Activated naive CD4-positive, alpha-beta T cell treated with Interleukin-2 at 50 U/mL for 16 hours (primary cell): ENCODE data around the gene NDUFA3.
"Not testable (repeated sequence)": the region's sequence is repeated elsewhere in the genome, so short reads cannot be mapped to it uniquely, and the experiment has no call there.

Experiments
- DNase-seq: peaks from one replicate; pipeline ENCODE4 v3.0.0-alpha.2; 2020

NDUFA3 gene

GRCh38 chr19:54102421-54103169 is at the start of gene NDUFA3:
TSS of gene NDUFA3 (plus strand) at chr19:54102855. CDS start at chr19:54102879, 24 bp downstream.
- DNase-seq: peak; percentile 98

DNA sequence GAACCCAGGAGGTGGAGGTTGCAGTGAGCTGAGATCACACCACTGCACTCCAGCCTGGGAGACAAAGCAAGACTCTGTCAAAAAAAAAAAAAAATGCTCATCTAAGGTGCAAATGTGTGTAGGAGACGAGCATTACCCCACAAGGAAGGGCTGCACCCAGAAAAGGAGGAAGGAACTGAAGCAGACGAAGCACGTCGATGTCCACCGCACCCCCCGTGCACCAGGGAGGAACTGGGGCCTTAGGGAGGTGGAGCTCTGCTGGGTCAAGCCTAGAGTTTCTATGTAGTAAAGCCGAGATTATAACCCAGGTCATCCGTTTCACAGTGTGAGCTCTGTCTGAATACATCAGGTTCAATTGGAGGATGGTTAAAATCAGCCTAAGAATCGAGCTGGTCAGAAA is 40.0 kb upstream of the NDUFA3 start:
- DNase-seq: no peak

GRCh38 chr19:54063350-54064116 is 39.1 kb upstream of the NDUFA3 start, which contains the start of gene VSTM1:
TSS of gene VSTM1 (minus strand) at chr19:54063897. CDS start at chr19:54063777, 120 bp downstream.
- DNase-seq: no peak

DNA sequence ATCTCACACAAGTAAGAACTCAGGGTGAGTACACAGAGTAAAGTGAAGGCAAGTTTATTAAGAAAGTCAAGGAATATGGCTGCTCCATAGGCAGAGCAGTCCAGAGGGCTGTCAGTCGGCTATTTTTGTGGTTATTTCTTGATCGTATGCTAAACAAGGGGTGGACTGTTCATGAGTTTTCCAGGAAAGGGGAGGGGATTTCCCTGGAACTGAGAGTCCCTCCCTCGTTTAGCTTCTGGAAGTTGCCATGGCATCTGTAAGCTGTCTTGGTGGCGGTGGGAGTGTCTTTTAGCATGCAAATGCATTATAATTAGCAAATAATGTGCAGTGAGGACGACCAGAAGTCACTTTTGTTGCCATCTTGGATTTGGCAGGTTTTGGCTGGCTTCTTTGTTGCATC is 33.2 kb upstream of the NDUFA3 start:
- no peak for DNase-seq

GRCh38 chr19:54073829-54074228 is 28.8 kb upstream of the NDUFA3 start:
- DNase-seq: no peak

GRCh38 chr19:54074851-54075250 is 27.8 kb upstream of the NDUFA3 start:
- no peak for DNase-seq

DNA sequence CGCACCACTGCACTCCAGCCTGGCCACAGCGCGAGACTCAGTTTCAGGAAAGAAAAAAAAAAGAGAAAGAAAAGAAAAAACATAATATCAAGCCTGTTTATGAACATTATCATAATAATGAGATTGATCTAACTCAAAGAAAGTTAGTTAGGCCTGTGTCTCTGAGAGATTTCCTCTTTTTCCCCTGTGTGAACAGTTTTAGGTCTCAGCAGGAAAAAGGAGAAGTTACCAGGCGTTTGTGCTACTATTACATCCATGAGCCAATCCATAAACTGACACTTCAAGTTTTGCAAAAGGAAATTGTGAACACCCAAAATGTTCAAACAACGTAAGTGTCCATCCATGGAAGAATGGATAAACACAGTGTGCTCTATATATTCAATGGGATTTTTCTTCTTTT is 25.3 kb upstream of the NDUFA3 start:
- no peak for DNase-seq

- no peak for DNase-seq
Observed at GRCh38 chr19:54081032-54081431, 21.6 kb upstream of the NDUFA3 start, which contains the start of gene TARM1. TSS of gene TARM1 (minus strand) at chr19:54081365. CDS start at chr19:54081340, 25 bp downstream.

GRCh38 chr19:54084410-54084809 is 18.2 kb upstream of the NDUFA3 start:
- no peak for DNase-seq

DNA sequence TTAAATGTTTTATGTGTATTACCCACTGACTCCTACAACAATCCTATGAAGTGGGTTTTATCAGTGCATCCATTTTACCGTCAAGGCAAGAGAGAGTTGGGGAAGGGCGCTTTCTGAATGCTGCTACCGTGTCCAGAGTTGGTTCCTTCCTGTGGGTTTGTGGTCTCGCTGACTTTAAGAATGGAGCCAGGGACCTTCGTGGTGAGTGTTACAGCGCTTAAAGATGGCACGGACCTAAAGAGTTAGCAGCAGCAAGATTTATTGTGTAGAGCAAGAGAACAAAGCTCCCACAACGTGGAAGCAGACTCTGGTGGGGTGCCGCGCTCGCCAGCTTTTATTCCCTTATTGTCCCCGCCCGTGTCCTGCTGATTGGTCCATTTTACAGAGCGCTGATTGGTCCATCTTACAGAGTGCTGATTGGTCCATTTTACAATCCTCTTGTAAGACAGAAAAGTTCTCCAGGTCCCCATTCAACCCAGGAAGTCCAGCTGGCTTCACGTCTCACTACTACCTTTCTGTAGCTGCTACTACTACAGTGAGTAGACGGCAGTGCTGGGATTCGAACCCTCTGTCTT is 8.1 kb upstream of the NDUFA3 start:
- no peak for DNase-seq

DNA sequence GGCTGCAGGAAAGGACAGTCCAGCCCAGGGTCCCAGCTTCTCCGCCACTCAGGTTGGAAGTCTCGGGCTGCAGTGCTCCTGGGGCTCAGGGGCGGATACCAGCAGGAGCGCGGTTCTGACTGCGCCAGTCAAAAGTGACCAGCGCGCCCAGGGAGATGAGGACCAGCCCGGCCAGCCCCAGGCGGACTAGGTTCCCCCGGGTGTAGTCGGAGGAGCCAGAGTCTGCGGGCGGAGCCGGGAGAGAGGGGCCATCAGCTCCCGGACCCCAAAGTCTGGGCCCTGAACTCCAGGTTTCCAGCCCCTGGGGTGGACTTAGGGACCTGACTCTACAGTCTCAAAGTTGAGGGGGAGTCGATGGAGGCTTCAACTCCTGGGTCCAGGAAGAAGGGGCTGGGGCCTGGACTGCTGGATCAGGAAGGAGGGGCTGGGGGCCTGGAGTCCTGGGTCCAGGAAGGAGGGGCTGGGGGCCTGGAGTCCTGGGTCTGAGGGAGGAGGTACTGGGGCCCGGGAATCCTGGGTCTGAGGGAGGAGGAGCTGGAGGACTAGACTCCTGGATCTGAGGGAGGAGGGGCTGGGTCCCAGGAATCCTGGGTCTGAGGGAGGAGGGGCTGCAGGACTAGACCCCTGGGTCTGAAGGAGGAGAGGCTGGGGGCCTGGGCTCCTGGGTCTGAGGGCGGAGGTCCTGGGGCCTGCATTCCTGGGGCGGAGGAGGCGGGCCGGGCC is 7.4 kb upstream of the NDUFA3 start:
- no peak for DNase-seq

- DNase-seq: peak; percentile 64
Observed at GRCh38 chr19:54095859-54096616, 6.6 kb upstream of the NDUFA3 start.

GRCh38 chr19:54096617-54097106 is 6.0 kb upstream of the NDUFA3 start:
- no peak for DNase-seq

DNA sequence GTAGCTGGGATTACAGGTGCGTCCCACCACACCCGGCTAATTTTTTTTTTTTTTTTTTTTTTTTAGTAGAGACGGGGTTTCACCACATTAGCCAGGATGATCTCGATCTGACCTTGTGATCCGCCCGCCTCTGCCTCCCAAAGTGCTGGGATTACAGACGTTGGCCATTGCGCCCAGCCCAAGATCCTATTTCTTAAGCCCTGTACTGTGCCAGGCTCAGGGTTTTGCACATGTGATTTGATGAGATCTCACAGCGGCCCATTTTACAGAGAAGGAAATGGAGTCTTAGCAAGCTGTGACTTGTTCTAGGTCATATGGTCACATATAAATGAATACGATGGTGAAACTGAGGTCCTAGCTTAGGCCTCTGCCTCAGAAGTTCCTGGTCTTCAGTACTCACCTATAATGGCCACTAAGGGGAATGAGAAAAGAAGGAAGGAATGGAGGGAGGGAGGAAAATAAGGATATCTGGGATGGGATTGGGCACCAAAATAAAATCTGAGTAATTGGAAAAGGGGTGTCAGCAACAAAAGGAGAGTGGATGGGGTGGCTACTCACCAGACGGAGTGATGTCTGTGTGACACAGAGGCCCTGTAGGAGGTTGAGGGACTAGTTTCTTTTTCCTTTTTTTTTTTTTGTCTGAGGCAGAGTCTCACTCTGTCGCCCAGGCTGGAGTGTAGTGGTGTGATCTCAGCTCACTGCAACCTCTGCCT is 3.3 kb upstream of the NDUFA3 start:
- no peak for DNase-seq

GRCh38 chr19:54099903-54100255 is 2.8 kb upstream of the NDUFA3 start:
- DNase-seq: not testable (repeated sequence)

DNA sequence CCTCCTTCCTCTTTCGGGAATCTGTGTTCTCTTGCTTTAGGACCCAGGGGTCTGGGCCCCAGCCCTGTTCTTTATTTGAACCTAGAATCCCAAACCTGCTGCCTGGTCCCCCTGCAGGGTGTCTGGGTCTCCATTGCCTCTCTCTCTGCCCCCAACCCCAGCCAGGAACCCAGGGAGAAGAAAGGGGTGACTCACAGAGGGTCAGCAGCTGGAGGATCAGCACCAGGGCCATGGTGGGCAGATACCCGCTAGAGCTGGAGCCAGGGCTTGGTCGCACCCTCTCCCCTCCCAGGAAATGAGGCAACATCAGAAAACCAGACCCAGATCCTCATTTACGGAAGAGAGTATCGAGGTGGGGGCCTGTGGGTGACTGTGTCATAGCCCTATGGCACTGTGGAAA is 2.1 kb upstream of the NDUFA3 start, which contains the start of gene OSCAR:
OSCAR (minus strand) TSS at position 243 of the 400 bp plus-strand sequence; CDS start at position 232, 11 bp downstream.
- no peak for DNase-seq

DNA sequence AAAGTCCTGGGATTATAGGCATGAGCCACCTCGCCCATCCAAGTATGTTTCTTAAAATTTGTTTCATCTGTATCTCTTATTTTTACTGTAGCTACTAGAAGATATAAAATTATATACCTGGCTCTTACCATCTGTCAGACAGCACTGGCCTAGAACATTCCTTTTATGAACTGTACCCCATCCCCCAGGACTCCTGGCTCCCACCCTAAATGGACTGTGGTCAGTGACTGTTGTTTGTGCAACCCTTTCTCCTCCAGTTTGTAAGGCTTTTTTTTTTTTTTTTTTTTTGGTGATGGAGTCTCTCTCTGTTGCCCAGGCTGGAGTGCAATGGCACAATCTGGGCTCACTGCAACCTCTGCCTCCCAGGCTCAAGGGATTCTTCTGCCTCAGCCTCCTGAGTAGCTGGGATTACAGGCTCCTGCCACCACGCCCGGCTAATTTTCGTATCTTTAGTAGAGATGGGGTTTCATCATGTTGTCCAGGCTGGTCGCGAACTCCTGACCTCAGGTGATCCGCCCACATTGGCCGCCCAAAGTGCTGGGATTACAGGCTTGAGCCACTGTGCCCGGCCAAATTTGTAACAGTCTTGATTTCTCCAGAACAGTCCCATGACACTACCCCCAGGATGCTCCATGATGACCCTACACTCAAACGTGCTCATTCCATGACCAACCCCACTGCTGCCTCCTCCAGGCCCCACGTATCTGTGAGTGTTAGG is 2.5 kb downstream of the NDUFA3 start:
- no peak for DNase-seq

DNA sequence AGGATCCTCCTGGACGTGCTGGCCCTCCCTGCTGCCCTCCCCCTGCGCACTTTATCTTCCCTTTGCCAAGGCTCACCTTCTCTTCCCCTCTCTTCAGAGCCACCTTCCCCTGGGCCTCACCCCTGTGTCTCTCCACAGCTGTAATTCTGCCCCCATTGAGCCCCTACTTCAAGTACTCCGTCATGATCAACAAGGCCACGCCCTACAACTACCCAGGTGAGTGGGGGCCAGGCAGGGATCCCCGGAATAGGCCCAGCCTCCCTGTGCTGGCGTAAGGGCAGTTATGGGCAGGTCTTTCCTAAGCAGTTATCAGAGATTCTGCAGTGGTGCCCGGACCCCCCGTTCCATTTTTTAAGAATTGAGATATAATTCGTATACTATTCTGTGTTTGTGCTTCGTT is 3.1 kb downstream of the NDUFA3 start:
- no peak for DNase-seq

DNA sequence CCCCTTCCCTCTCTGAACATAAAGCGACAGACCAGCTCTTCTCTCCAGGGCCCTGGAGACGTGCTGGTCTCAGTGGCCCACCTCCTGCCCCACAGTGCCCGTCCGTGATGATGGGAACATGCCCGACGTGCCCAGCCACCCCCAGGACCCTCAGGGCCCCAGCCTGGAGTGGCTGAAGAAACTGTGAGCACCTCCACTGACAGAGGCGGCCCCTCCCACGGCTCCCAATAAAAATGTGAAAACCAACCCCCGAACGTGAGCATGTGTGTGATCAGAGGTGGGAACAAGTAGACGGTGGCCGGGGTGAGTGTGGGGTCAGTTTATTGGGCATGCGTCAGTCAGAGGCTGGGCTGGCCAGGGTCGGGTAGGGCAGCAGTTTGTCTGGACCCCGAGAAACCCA is 4.1 kb downstream of the NDUFA3 start:
- DNase-seq: no peak

DNA sequence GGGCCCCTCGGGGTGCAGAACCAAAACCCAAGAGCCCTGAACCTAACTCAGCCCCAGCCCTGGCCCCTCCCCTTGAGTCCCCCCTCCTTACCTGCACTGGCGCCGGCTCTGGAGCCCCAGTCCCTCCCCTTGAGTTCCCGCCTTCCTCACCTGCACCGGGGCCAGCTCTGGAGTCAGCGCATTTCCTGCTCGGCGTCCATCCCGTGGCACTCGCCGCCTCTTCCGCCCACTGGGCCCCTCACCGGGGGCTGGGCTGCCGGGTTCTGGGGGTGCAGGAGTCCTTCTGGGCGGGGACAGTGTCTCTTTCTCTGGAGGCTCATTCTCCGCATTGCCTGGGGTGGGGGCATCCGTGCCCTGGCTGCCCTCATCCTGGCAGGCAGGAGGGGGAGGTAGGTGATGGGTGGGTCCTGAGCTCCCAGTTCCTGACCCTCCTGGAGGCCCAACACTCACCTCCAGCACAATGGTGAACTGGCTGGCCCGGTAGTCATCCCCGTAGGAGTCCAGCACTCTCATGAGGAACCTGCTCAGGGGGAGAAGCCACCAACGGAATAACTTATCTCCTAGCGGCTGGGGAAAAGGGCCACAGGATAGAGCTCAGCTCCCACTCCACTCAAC is 5.3 kb downstream of the NDUFA3 start:
- DNase-seq: no peak
